ENCODE measurements around the gene FBF1.

DNA sequence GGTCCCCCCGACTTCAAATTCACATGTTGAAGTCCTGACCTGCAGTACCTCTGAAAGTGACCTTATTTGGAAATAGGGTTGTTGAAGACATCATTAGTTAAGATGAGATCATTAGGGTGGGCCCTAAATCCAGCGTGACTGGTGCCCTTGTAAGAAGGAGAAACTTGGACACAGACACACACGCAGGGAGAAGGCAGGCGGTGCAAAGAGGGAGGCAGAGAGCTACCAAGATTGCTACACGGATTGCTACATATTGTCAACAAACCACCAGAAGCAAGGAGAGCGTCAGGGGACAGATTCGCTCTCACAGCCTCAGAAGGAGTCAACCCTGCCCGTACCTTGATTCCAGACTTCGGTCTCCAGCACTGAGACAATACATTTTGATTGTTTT, 78.9 kb downstream of the FBF1 start:
- TF ChIP-seq, protein P1, sequence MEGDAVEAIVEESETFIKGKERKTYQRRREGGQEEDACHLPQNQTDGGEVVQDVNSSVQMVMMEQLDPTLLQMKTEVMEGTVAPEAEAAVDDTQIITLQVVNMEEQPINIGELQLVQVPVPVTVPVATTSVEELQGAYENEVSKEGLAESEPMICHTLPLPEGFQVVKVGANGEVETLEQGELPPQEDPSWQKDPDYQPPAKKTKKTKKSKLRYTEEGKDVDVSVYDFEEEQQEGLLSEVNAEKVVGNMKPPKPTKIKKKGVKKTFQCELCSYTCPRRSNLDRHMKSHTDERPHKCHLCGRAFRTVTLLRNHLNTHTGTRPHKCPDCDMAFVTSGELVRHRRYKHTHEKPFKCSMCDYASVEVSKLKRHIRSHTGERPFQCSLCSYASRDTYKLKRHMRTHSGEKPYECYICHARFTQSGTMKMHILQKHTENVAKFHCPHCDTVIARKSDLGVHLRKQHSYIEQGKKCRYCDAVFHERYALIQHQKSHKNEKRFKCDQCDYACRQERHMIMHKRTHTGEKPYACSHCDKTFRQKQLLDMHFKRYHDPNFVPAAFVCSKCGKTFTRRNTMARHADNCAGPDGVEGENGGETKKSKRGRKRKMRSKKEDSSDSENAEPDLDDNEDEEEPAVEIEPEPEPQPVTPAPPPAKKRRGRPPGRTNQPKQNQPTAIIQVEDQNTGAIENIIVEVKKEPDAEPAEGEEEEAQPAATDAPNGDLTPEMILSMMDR (IDR thresholded peaks at IDR 0.05) = no peak
- TF ChIP-seq POLR2A (IDR thresholded peaks at IDR 0.05) = no peak
